Urinary bladder (tissue), 4 donors: ENCODE results near the gene WNT7B. TPM values are rescaled to one million over a fixed set of nuclear protein-coding genes. Genes with fewer than 3 reads are reported as not detected.

Experiments
- DNase-seq: peaks from one replicate; pipeline ENCODE4 v3.0.0-alpha.2; 2015; ENCODE audit errors: extremely low spot score
- H3K27ac ChIP-seq: one replicate; pipeline ENCODE4 v1.5.1; 2013; ENCODE audit warnings: low read depth, mild to moderate bottlenecking, moderate library complexity
- H3K36me3 ChIP-seq: one replicate; pipeline ENCODE4 v1.6.1; 2013; ENCODE audit warnings: mild to moderate bottlenecking, moderate library complexity; ENCODE audit not compliant: insufficient read depth
- H3K4me1 ChIP-seq: one replicate; pipeline ENCODE4 v1.6.1; 2013; ENCODE audit warnings: mild to moderate bottlenecking, moderate library complexity; ENCODE audit not compliant: insufficient read depth
- H3K4me3 ChIP-seq: one replicate; pipeline ENCODE4 v1.5.1; 2013; ENCODE audit warnings: low read depth, low read length
- WGBS: extraction: QIAGEN DNeasy Blood & Tissue Kit; methylation state at CpG from one replicate; pipeline ENCODE4 v1.1.7; 2013; 5-methylcytosine and 5-hydroxymethylcytosine counted together
- polyA plus RNA-seq: library from polyadenylated mRNA; stranded (reverse); fragments of 200-250 nt; gene quantifications from one replicate; pipeline ENCODE4 v1.2.3, GENCODE V29; 2013
- total RNA-seq: library from RNA; depleted of rRNA; stranded (reverse); fragments of >200 nt; gene quantifications from one replicate; pipeline ENCODE4 v1.2.3, GENCODE V29; 2014
- donor health status: healthy with polysubstance abuse.
- donor health status: healthy.

WNT7B gene
- total and polyA plus RNA-seq, 2 donors: 3.1 to 4.1 TPM

DNA sequence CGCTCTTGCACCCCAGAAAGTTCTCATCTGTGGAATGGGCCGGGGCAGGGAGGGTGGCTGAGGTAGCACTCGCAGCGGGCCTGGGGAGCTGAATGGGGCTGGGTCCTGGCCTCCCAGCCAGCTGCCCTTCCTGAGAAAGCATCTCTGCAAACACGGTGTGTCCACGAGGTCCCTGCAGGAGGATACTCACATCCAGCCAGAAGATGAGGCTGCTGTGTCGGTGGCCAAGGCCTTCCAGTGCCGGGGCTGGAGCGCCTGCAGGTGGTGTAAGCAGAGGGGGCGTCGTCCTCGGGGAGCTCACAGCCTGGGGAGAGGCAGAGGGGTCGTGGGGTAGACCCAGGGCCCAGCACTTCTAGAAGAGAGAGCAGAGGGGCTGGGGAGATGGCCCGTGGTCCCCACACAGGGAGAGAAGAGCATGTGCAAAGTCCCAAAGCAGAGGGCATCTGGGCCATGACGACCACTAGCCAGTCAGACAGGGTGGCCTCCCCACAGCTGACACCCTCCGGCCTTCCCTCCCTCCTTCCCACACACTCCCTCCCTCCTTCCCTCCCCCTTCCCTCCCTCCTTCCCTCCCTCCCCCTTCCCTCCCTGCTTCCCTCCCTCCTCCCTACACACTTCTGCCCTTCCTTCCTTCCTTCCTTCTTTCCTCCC is 97.9 kb downstream of the WNT7B start:
- no peak for DNase-seq
- WGBS: 39% methylated on average over 16 of the region's 16 CpGs
- no peak overlapping the region for H3K27ac ChIP-seq

DNA sequence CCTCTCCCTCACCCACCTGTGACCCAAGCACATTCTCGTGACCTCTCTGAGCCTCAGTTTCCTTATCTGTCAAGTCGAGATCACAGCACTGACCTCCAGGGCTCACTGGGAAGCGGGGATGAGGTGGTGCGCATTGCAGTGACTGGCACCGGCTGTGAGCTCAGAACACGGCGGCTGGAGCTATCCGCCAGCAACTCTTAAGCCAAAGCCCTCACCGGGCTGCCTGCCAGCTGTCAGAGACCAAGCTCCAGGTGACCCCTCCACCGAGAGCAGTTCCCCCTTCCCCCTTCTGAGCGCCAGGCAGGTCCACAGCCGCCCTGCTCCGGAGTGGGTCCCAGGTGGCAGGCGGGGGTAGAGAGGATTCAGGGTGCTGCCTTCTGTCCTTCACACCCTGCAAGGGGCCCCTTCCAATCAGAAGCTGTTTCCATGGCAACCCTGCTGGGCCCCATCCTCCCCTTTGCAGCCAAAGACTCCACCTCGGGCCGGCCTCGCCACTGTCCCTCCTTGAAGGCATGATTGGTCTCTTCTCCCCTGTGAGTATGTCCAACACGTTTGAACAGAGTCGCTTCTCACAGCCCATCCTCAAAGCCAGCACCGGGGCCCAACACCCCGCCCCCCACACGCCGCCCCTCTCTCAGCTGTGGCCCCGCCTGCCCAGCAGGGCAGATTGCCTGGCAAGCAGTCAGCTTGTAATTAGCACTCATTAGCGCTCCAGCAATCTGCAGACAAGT is 98.7 kb downstream of the WNT7B start:
- H3K4me1 ChIP-seq: no peaks in the 10 kb centered on the region
- no peaks in the 10 kb centered on the region for H3K36me3 ChIP-seq
- no peak overlapping the region for H3K27ac ChIP-seq
- no peak overlapping the region for H3K4me3 ChIP-seq
- WGBS: 23% methylated on average over 25 of the region's 25 CpGs
- DNase-seq: no peak

More for the DNA sequence above, 97.9 kb downstream of the WNT7B start:
- Histone ChIP-seq H3K36me3 (no peaks in the 10 kb centered on the region), H3K4me1 (no peaks in the 10 kb centered on the region), H3K4me3 (no peak overlapping the region)

DNA sequence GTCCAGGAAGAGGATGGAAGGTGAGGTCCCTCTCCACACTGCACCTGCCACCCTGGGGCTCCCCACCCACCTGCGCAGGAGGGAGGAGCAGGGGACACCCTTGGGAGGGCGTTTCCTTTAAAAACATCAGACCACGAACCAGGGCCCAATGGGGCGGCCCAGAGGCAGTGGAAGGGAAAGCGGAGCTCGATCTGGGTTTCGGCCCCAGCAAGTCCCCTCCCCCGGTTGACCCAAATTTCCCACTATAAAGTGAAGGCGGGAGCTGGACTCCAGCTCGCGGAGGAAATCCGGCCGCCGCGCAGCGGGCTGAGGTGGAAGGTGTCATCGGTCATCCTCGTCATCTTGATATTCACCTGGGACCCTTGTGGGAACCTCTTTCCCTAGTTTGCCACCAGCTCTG is 99.3 kb downstream of the WNT7B start:
- H3K4me3 ChIP-seq: no peak overlapping the region
- H3K4me1 ChIP-seq: no peaks in the 10 kb centered on the region
- DNase-seq: no peak
- 60% methylated on average over 18 of the region's 18 CpGs for WGBS
- no peak overlapping the region for H3K27ac ChIP-seq
- H3K36me3 ChIP-seq: no peaks in the 10 kb centered on the region

DNA sequence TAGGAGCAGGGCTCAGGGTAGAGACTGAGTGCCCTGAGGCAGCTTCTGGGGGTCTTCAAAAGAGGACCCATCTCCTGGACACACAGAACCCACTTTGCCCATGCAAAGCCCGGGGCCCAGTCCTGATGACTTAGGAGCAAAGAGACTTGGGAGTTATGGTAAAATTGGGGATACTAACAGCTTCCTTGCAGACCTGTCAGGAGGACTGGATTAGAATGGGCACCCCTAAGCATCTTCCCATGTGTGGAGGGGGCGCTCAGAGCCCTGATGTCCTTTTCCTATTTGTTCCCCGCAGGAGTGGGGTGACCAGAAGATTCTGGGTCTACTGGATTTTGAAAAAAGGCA is 100.0 kb downstream of the WNT7B start:
- no peak for DNase-seq
- Histone ChIP-seq H3K4me3 (no peak overlapping the region), H3K36me3 (no peaks in the 10 kb centered on the region), H3K4me1 (no peaks in the 10 kb centered on the region), H3K27ac (no peak overlapping the region)
- 91% methylated on average over 3 of the region's 3 CpGs for WGBS

DNA sequence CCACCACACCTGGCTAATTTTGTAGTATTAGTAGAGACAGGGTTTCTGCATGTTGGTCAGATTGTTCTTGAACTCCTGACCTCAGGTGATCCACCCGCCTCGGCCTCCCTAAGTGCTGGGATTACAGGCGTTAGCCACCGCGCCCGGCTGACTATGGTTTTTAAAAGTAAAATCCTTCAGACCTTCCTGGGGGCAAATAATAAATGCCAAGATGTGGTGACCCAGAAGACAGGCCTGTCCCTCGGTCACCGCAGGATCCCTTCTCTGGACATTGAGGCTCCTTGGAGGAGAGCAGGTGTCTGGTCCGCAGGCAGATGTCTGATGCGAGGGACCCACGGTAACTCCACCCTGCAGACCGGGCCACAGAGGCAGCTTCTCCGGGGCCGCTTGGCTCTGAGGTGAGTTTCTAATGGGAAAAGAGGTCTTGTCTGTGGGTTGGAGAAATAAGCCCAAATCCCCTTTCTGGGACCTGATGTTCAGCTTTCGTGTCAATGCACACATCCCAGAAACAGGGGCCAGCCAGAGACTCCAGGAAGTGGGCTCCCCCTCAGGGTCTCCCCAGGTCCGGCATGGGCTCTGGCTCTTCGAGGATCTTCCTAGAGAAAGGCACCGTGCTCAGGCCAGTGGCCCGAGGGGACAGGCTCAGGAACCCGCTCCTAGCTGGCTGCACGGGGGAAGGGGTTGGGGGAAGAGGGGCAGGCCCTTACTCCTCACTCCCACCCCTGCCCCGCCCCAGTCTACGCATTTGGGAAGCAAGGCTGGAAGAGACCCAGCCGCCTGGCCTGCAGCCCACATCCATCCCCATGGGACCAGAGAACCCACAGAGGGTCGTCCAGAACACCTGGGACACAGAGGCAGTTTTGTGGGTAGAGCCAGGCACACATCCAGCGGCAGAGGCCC is 100.6 kb downstream of the WNT7B start:
- WGBS: 90% methylated on average over 26 of the region's 26 CpGs
- Histone ChIP-seq H3K4me1 (no peaks in the 10 kb centered on the region), H3K4me3 (no peak overlapping the region), H3K36me3 (no peaks in the 10 kb centered on the region), H3K27ac (no peak overlapping the region)
- DNase-seq: no peak

DNA sequence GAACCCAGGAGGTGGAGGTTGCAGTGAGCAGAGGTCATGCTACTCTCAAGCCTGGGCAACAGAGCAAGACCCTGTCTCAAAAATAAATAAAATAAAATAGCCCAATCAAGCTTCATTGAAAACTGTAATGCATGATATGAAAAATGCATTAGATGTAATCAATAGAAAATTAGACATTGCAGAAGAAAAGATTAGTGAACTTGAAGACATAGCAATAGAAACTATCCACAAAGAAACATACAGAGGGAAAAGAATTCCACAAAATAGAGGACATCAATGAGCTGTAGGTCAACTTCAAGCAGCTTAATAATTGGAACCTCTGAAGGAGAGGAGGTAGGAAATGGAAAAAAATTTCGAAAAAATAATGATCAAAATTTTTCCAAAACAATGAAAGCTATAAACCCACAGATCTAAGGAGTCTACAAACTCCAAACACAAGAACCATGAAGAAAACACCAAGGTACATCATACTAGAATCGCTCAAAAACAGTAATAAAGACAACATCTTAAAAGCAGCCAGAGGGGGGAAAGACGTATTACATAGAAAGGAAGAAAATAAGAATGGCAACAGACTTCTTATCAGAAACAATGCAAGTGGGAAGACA is 104.2 kb downstream of the WNT7B start:
- no peaks in the 10 kb centered on the region for H3K4me1 ChIP-seq
- DNase-seq: no peak
- no peaks in the 10 kb centered on the region for H3K36me3 ChIP-seq
- no peak overlapping the region for H3K4me3 ChIP-seq
- no peak overlapping the region for H3K27ac ChIP-seq
- WGBS: 94% methylated on average over 3 of the region's 3 CpGs

DNA sequence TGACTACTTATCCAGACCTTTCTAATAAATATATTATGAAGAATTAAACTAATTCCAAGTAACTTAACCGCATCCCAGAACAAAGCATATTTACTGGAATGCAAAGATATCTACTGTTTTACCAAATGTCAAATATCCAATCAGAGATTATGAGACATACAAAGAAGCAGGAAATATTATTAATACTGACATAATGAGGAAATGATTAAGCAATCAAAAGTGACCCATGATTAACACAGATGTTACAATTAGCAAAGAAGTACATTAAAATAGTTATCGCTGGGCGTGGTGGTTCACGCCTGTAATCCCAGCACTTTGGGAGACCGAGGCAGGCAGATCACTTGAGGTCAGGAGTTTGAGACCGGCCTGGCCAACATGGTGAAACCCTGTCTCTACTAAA is 105.2 kb downstream of the WNT7B start:
- Histone ChIP-seq H3K27ac (no peak overlapping the region), H3K36me3 (no peaks in the 10 kb centered on the region), H3K4me1 (peaks cover 3% of the 10 kb centered on the region), H3K4me3 (no peak overlapping the region)
- 96% methylated on average over 6 of the region's 6 CpGs for WGBS
- no peak for DNase-seq

Other genes starting within 250 kb of the WNT7B start
- gene PPARA, start 173.4 kb upstream of the WNT7B start, total RNA-seq: 22.8 TPM
- gene PPARA, start 173.4 kb upstream of the WNT7B start, polyA plus RNA-seq: 12.5 TPM